Glomerular visceral epithelial cell (primary cell): ENCODE results near the gene COL19A1.
"Not testable (repeated sequence)": the region's sequence is repeated elsewhere in the genome, so short reads cannot be mapped to it uniquely, and the experiment has no call there.

Experiments used
- DNase-seq: peaks from one replicate; pipeline ENCODE4 v3.0.0-alpha.2; 2016; ENCODE audit errors: extremely low spot score

The COL19A1 gene

GRCh38 chr6:69900869-69901268, 34.5 kb downstream of the COL19A1 start:
- DNase-seq, result no peak

- no peak for DNase-seq
These were observed 35.0 kb downstream of the COL19A1 start for GRCh38 chr6:69901361-69901760.

- DNase-seq, result no peak
These were observed 41.7 kb downstream of the COL19A1 start for GRCh38 chr6:69907981-69908498.

GRCh38 chr6:69913361-69913760, 47.0 kb downstream of the COL19A1 start:
- no peak for DNase-seq

GRCh38 chr6:69914015-69914485, 47.7 kb downstream of the COL19A1 start:
- DNase-seq, result no peak

- DNase-seq, result no peak
These were observed 49.0 kb downstream of the COL19A1 start for GRCh38 chr6:69915346-69915745.

GRCh38 chr6:69917834-69918233, 51.5 kb downstream of the COL19A1 start:
- peak; percentile 58 for DNase-seq

- peak; percentile 7 for DNase-seq
These were observed 52.6 kb downstream of the COL19A1 start for GRCh38 chr6:69918813-69919475.

- DNase-seq, result not testable (repeated sequence)
These were observed 54.7 kb downstream of the COL19A1 start for GRCh38 chr6:69921066-69921465.

- DNase-seq, result not testable (repeated sequence)
These were observed 55.3 kb downstream of the COL19A1 start for GRCh38 chr6:69921611-69922010.

GRCh38 chr6:69926745-69927144, 60.4 kb downstream of the COL19A1 start:
- no peak for DNase-seq

GRCh38 chr6:69933239-69933638, 66.9 kb downstream of the COL19A1 start:
- no peak for DNase-seq

- no peak for DNase-seq
These were observed 68.7 kb downstream of the COL19A1 start for GRCh38 chr6:69935079-69935478.

GRCh38 chr6:69936674-69937363, 70.5 kb downstream of the COL19A1 start:
- no peak for DNase-seq

GRCh38 chr6:69937402-69938136, 71.2 kb downstream of the COL19A1 start:
- DNase-seq, result no peak

- DNase-seq, result no peak
These were observed 76.1 kb downstream of the COL19A1 start for GRCh38 chr6:69942485-69942884.

- no peak for DNase-seq
These were observed 78.8 kb downstream of the COL19A1 start for GRCh38 chr6:69945192-69945591.

GRCh38 chr6:69948479-69949114, 82.2 kb downstream of the COL19A1 start:
- DNase-seq, result no peak

- no peak for DNase-seq
These were observed 87.1 kb downstream of the COL19A1 start for GRCh38 chr6:69953491-69953890.

- DNase-seq, result no peak
These were observed 88.4 kb downstream of the COL19A1 start for GRCh38 chr6:69954733-69955132.

- no peak for DNase-seq
These were observed 91.7 kb downstream of the COL19A1 start for GRCh38 chr6:69957985-69958559.

- no peak for DNase-seq
These were observed 92.6 kb downstream of the COL19A1 start for GRCh38 chr6:69958978-69959377.
